ENCODE data around the gene TMEM232.

- TF ChIP-seq NFIC (IDR thresholded peaks at IDR 0.05) (no peak), CBFB (CRISPR knock-in tag; IDR thresholded peaks at IDR 0.05) (no peak), ZNF707 (CRISPR knock-in tag; conservative IDR thresholded peaks at IDR 0.05) (no peak), RBM17 (IDR thresholded peaks at IDR 0.05; ENCODE audit: borderline replicate concordance, low read depth, low read length) (no peak), MYC (IDR thresholded peaks at IDR 0.05; ENCODE audit: low read depth, low read length) (no peak), MYC (CRISPR knock-in tag; IDR thresholded peaks at IDR 0.05; ENCODE audit: borderline replicate concordance, low read depth) (no peak), TAF1 (IDR thresholded peaks at IDR 0.05; ENCODE audit: control insufficient read depth, extremely low read depth, insufficient read depth, low read length, severe bottlenecking) (no peak), CBX8 (IDR thresholded peaks at IDR 0.05; ENCODE audit: borderline replicate concordance, extremely low read depth, low read depth, low read length, poor library complexity, severe bottlenecking) (no peak), EZH2 (IDR thresholded peaks at IDR 0.05; ENCODE audit: borderline replicate concordance, low read depth, low read length) (no peak), MAZ (CRISPR knock-in tag; conservative IDR thresholded peaks at IDR 0.05 in 1 of 2, IDR thresholded peaks at IDR 0.05 in 1 of 2) (no peak), ZFX (CRISPR knock-in tag; IDR thresholded peaks at IDR 0.05) (no peak), GMEB1 (CRISPR knock-in tag; IDR thresholded peaks at IDR 0.05) (no peak), DPF2 (IDR thresholded peaks at IDR 0.05) (no peak), RBM22 (IDR thresholded peaks at IDR 0.05; ENCODE audit: low read depth, low read length, poor library complexity, severe bottlenecking) (no peak)
- TF ChIP-seq, protein P1, sequence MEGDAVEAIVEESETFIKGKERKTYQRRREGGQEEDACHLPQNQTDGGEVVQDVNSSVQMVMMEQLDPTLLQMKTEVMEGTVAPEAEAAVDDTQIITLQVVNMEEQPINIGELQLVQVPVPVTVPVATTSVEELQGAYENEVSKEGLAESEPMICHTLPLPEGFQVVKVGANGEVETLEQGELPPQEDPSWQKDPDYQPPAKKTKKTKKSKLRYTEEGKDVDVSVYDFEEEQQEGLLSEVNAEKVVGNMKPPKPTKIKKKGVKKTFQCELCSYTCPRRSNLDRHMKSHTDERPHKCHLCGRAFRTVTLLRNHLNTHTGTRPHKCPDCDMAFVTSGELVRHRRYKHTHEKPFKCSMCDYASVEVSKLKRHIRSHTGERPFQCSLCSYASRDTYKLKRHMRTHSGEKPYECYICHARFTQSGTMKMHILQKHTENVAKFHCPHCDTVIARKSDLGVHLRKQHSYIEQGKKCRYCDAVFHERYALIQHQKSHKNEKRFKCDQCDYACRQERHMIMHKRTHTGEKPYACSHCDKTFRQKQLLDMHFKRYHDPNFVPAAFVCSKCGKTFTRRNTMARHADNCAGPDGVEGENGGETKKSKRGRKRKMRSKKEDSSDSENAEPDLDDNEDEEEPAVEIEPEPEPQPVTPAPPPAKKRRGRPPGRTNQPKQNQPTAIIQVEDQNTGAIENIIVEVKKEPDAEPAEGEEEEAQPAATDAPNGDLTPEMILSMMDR (IDR thresholded peaks at IDR 0.05 in 2 of 3, conservative IDR thresholded peaks at IDR 0.05 in 1 of 3; ENCODE audit: insufficient read depth in 2 of 3, low read depth in 1 of 3, low read length in 3 of 3) = no peak
Measured at GRCh38 chr5:110544603-110545002, 181.9 kb downstream of the TMEM232 start.
